T-helper 2 cell treated with Interferon-gamma antibody and Interleukin-4, amounts not matched to agents 100 ng/mL and 5 ng/mL, for 36 hours (primary cell): ENCODE data around the gene DCTN1. TPM values are rescaled to one million over a fixed set of nuclear protein-coding genes. Genes with fewer than 3 reads are reported as not detected.

Experiments
- intact Hi-C: fragments of 100-400 bp; cut with micrococcal nuclease; formaldehyde crosslinking; loops from one replicate; pipeline ENCODE4 v1.15.1; 2023
- total RNA-seq: library from RNA; stranded (reverse); gene quantifications from 2 replicates; pipeline ENCODE4 v1.2.3, GENCODE V29; 2022

DCTN1 gene
- 105 and 110 TPM in 2 replicates for total RNA-seq

GRCh38 chr2:74379851-74380789 is at the start of gene DCTN1:
Gene DCTN1 (minus strand): TSS chr2:74380311. CDS start chr2:74380037, 274 bp downstream.
- intact Hi-C loops: no loop called here

DNA sequence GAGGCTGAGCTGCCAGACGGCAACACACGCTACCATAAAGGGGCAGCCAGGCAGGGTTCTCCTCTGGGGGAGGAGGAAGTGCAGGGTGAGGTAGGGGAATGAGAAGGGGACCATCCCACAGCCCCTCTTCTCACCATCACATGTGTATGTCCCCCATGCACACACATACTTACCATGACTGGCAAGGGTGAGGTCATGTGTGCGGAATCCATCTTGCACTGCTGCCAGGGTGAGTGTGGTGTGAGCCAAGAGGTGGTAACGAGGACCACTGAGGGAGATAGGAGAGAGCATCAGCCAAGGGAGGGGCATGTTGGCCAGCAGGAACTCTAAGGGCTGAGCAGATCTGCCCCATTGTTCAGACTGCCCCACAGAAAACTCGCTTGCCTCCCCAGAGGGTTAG is 48.6 kb upstream of the DCTN1 start:
- intact Hi-C loops: no loop called here

DNA sequence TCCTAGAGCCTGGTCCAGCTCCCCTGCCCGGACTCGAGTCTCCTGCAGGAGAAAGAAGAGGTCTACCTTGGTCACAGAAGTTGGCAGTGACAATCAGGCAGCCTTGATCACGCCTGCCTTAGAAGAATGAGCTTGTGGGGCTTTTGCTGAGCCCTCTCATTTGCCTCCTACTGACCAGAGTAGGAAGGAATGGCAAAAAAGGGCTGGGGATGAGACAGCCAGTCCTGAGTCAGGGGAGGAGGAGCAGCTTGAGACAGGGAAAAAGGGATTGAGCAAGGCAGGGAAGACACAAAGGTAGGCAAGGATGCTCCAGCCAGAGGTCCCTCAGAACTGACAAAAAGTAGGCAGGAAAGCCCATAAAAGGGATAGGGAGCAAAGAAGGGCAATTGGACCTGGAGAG is 47.4 kb upstream of the DCTN1 start:
- intact Hi-C loops: no loop called here

GRCh38 chr2:74426181-74426758 is 46.2 kb upstream of the DCTN1 start:
- intact Hi-C loops: no loop called here

- intact Hi-C loops: no loop called here
These were observed 45.4 kb upstream of the DCTN1 start for GRCh38 chr2:74425523-74425922.

DNA sequence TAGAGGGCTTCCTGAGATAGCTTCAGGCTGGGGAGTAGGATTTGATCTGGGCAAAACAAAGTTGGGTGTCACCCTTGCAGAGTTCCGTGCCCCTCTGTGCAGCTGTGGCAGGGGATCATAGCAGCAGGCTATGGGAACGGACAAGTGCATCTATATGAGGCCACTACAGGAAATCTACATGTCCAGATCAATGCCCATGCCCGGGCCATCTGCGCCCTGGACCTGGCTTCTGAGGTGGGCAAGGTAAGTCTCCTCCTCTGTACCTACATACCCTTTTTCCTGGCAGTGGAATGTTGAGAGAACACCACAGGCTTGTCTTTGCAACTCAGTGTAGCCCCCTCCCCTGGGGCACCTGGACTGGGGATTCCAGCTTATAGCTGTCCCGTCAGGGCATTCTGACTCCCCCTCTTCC is 44.9 kb upstream of the DCTN1 start:
- intact Hi-C loops: no loop called here

GRCh38 chr2:74424139-74424992 is 44.3 kb upstream of the DCTN1 start:
- intact Hi-C loops: no loop called here

GRCh38 chr2:74423231-74424095 is 43.4 kb upstream of the DCTN1 start:
- intact Hi-C loops: no loop called here

GRCh38 chr2:74421221-74421870 is 41.2 kb upstream of the DCTN1 start, which contains the start of the genes C2orf81 and WDR54:
Gene C2orf81 (minus strand): TSS chr2:74421619. CDS start chr2:74421560, 59 bp downstream.
Gene WDR54 (plus strand): TSS chr2:74421730. CDS start chr2:74422154, 424 bp downstream.
- intact Hi-C loops: loop anchor here (1.0 to 2.0 kb wide), 7 partner anchors 29 to 243 kb away; partner anchors contain the start of genes AUP1, HTRA2, MOB1A and SEMA4F

DNA sequence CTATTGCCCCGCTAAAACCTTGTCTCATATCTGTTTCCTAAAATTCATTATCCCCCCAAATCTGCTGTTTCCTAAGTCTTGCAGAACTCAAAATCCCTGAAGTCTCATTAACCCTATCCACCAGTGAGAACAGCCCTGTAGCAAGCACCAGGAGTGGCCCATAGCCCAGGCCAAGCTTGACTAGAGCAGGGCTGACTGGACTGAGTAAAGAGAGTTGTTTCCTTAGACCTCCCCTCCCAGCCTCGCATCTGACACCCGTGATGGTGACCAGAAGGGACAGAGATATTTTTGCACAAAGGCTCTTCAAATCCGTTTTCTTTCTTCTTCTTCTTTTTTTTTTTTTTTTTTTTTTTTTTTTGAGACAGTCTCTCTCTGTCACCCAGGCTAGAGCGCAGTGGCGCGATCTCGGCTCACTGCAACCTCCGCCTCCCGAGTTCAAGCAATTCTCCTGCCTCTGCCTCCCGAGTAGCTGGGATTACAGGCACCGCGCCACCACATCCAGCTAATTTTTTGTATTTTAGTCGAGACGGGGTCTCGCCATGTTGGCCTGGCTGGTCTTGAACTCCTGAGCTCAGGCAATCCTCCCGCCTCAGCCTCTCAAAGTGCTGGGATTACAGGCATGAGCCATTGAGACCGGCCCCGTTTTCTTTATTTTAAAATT is 40.5 kb upstream of the DCTN1 start:
- intact Hi-C loops: loop anchor here (1.0 to 2.0 kb wide), 7 partner anchors 28 to 242 kb away; partner anchors contain the start of genes AUP1, HTRA2, MOB1A and SEMA4F

DNA sequence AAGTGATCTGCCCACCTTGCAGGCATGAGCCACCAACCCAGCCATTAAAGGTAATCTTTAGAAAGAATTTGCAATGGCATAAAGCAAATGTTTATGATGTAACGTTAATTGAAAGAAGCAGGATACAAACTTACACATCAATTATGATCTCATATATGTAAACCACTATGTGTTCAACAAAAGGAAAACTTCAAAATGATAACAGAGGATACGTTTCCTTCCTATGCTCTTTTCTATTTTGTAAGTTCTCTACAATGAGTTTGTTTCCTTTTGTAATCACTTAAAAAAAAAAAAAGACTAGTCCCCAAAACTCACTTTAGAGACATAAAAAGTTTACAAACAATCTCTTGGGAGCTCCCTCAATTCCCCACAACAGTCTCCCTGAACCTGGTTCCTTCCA is 39.9 kb upstream of the DCTN1 start:
- intact Hi-C loops: loop anchor here (2.0 kb wide), 1 partner anchor 241 kb away; the partner anchor contains the start of gene MOB1A

DNA sequence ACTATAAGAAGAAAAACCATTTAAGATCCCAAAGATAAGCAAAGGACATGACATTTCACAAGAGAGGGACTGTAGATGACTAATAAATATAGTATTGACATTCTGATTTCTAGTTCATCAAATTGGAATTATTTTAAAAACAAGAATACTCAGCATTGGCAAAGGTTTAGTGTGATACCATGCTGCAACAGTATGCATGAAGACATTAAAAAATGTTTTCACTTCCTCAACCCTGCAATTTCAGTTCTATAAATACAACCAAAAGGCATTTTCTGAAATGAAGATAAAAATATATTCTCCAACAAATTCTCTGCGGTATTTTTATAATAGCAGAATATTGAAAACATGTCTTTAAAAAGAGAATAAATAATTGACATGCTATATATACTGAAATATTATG is 39.2 kb upstream of the DCTN1 start:
- intact Hi-C loops: no loop called here

- intact Hi-C loops: no loop called here
These were observed 38.2 kb upstream of the DCTN1 start for GRCh38 chr2:74418312-74418711.

DNA sequence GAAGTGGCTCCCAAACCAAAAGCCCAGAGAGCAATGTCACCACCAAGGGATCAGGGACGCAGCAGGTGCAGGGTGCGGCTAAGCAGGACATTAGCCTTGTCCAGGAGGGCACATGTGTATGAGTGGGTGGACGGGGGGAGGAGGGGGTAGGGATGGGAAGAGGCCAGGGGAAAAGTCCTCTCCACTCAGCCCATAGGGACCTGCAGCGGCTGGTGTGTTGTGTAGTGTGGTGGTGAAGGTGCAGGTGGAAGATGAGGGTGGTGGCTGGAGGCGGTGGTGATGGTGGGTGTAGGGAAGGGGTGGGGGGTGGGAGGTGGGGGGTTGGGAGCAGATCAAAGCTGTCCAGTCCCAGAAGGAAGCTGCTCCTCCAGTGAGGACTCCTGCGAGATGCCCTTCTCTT is 37.7 kb upstream of the DCTN1 start:
- intact Hi-C loops: no loop called here

DNA sequence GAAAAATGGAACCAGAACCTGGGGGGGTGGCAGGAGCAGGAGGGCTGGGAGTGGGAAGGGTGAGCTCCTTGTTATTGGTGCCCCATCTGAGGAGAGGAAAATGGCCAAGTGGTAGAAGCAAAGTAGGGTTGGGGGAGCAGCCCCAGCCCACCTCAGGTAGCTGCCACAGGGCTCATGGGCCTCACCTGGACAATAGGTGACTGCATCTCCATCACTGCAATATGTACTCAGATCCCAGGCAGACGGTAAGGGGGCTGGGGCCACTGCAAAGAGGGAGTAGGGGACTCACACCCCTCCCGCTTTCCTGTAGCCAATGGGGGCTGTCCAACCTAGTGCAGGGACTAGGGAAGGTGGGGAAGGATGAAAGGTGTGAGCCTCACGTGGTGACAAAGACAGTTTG is 37.1 kb upstream of the DCTN1 start:
- intact Hi-C loops: no loop called here

DNA sequence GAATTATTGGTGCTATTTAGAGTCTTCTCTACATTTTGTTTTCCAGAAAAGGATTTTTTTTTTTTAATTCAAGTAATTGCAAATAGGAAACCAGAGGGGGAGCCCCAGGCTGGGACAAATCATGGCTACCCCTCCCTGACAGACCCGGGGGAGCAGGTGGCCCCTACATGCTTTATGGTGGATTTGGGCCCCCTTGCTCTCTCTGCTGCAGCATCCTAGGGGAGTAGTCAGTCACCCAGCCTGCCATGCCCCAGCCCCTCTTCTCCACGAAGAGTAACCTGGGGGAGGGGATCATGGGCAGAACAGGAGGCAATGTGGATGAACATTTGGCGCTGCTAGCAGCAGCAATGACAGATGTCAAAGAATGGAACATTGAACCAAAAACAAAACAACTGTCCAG is 36.7 kb upstream of the DCTN1 start:
- intact Hi-C loops: no loop called here

GRCh38 chr2:74415762-74416395 is 35.8 kb upstream of the DCTN1 start:
- intact Hi-C loops: no loop called here

DNA sequence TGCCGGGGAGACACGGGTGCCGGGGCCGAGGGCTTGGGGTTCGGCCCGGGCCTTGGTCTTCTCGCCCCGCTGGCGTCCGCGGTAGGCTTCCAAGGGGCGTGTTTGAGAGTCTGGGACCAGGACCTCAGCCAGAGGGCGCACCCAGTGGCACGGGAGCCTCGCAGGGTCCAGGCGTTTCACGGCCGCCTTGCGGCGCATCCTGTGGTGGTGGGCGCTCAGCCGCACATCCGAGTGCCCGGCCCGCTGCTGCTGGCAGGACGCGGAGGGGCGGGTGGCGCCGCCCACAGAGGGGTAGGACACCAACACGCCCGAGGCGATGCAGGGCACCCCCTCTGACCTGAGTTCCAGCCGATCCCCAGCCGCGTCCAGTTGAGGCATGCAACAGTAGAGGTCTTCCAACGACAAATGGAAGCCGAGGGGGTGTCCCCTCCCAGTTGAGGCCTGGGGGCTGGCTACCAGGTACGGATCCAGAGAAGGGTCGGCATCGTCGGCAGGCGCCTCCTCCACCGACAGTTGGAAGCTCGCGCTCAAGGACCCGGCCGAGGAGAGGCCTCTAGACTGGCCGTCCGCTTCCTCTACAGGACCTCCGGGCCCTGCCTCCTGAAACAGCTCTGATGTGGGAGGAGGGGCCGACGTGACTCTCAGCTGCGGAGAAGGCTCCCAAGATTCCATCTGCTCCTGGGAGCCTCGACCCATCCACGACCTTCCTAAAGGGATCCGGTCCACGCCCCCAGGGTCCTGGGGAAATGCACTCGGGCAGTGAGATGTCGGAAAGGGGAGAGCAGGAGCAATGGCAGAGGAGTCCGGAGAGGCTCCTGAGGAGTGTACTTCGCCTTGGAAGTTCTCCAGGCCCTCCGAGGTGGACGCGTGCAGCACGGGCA is 35.0 kb upstream of the DCTN1 start:
- intact Hi-C loops: no loop called here
